CD14-positive monocyte (primary cell): ENCODE data around the gene RCOR2. TPM values are rescaled to one million over a fixed set of nuclear protein-coding genes. Genes with fewer than 3 reads are reported as not detected.

ENCODE experiments used
- DNase-seq, 3 donors: peaks; one replicate each; pipeline ENCODE4 v3.0.0-alpha.2; 2011 to 2022
- H2AFZ ChIP-seq: 2 replicates; pipeline ENCODE4 v1.6.0; 2012; ENCODE audit warnings: mild to moderate bottlenecking, low read depth, low read length, inconsistent platforms; ENCODE audit not compliant: insufficient read depth, poor library complexity, severe bottlenecking
- H3K27ac ChIP-seq, 2 donors: 1 replicate in 1 of 2; 2 replicates in 1 of 2; pipeline ENCODE4 v1.5.1; 2012 to 2013; ENCODE audit warnings: low read length in 2 of 2, control low read depth in 1 of 2, inconsistent platforms in 1 of 2, low read depth in 1 of 2, mild to moderate bottlenecking in 1 of 2
- H3K27me3 ChIP-seq, 2 donors: one replicate each; pipeline versions ENCODE4 v1.6.0 to v1.6.1; 2011 to 2013; ENCODE audit warnings: low read length in 2 of 2; ENCODE audit not compliant: control insufficient read depth in 2 of 2, insufficient read depth in 2 of 2
- H3K36me3 ChIP-seq, 2 donors: replicated peaks in 1 of 2; 1 replicate in 1 of 2; 2 replicates in 1 of 2; pipeline versions ENCODE4 v1.5.1 to v1.6.1; 2012 to 2013; ENCODE audit warnings: low read length in 2 of 2, control low read depth in 1 of 2, inconsistent platforms in 1 of 2, mild to moderate bottlenecking in 1 of 2; ENCODE audit not compliant: insufficient read depth in 2 of 2, control insufficient read depth in 1 of 2
- H3K4me1 ChIP-seq, 2 donors: 1 replicate in 1 of 2; 2 replicates in 1 of 2; pipeline versions ENCODE4 v1.5.1 to v1.6.1; 2012 to 2013; ENCODE audit warnings: low read length in 2 of 2, control low read depth in 1 of 2, inconsistent platforms in 1 of 2, mild to moderate bottlenecking in 1 of 2, moderate library complexity in 1 of 2; ENCODE audit not compliant: insufficient read depth in 2 of 2, control insufficient read depth in 1 of 2
- H3K4me2 ChIP-seq: replicated peaks from 2 replicates; pipeline ENCODE3; 2012; ENCODE audit warnings: low read length, moderate library complexity, mild to moderate bottlenecking; ENCODE audit not compliant: poor library complexity, severe bottlenecking; ENCODE audit errors: extremely low read depth
- H3K4me3 ChIP-seq, 3 experiments: fragments of 200-600 bp in 1 of 3; sonication (generic) in 1 of 3; replicated peaks in 1 of 3; 1 replicate in 2 of 3; 2 replicates in 1 of 3; pipeline ENCODE4 v1.5.1; 2011 to 2013; ENCODE audit warnings: low read length in 3 of 3, mild to moderate bottlenecking in 3 of 3, control low read depth in 2 of 3, low read depth in 2 of 3, inconsistent platforms in 1 of 3, moderate library complexity in 1 of 3
- H3K79me2 ChIP-seq: 2 replicates; pipeline ENCODE4 v1.6.0; 2012; ENCODE audit warnings: mild to moderate bottlenecking, control low read depth, inconsistent platforms, low read length, moderate library complexity; ENCODE audit not compliant: insufficient read depth
- H3K9ac ChIP-seq: 2 replicates; pipeline ENCODE4 v1.6.0; 2017; ENCODE audit warnings: low read length, mild to moderate bottlenecking; ENCODE audit not compliant: insufficient read depth, poor library complexity, severe bottlenecking
- H3K9me3 ChIP-seq, 2 donors: replicated peaks in 1 of 2; 1 replicate in 1 of 2; 2 replicates in 1 of 2; pipeline versions ENCODE4 v1.5.1 to v1.6.1; 2012 to 2013; ENCODE audit warnings: low read length in 2 of 2, control low read depth in 1 of 2; ENCODE audit not compliant: control insufficient read depth in 1 of 2, insufficient read depth in 1 of 2
- H4K20me1 ChIP-seq: 2 replicates; pipeline ENCODE4 v1.6.0; 2012; ENCODE audit warnings: mild to moderate bottlenecking, low read length, control low read depth, moderate library complexity; ENCODE audit not compliant: insufficient read depth
- H3K27ac Mint-ChIP-seq, 7 donors: one replicate each; pipeline ENCODE4 v1.8.0; 2020; ENCODE audit warnings: mild to moderate bottlenecking in 7 of 7, mixed read lengths in 7 of 7, moderate library complexity in 6 of 7, inconsistent platforms in 2 of 7
- H3K27me3 Mint-ChIP-seq, 3 donors: one replicate each; pipeline ENCODE4 v1.8.0; 2021 to 2022; ENCODE audit warnings: low read depth in 3 of 3, mild to moderate bottlenecking in 3 of 3, mixed read lengths in 3 of 3, moderate library complexity in 3 of 3, inconsistent platforms in 1 of 3
- H3K36me3 Mint-ChIP-seq, 2 donors: one replicate each; pipeline ENCODE4 v1.8.0; 2020; ENCODE audit warnings: mixed read lengths in 2 of 2, inconsistent platforms in 1 of 2, mild to moderate bottlenecking in 1 of 2
- H3K4me1 Mint-ChIP-seq: one replicate; pipeline ENCODE4 v1.8.0; 2020; ENCODE audit warnings: mild to moderate bottlenecking, mixed read lengths
- H3K4me3 Mint-ChIP-seq, 2 donors: one replicate each; pipeline ENCODE4 v1.8.0; 2020; ENCODE audit warnings: mild to moderate bottlenecking in 2 of 2, mixed read lengths in 2 of 2, moderate library complexity in 1 of 2
- H3K9me3 Mint-ChIP-seq, 7 donors: one replicate each; pipeline ENCODE4 v1.8.0; 2020 to 2022; ENCODE audit warnings: mixed read lengths in 7 of 7, mild to moderate bottlenecking in 6 of 7, moderate library complexity in 6 of 7, inconsistent platforms in 2 of 7
- CTCF ChIP-seq: fragments of 200-600 bp; IDR thresholded peaks from one replicate; pipeline ENCODE4 v1.8.0; 2022; ENCODE audit warnings: antibody characterized with exemption, mild to moderate bottlenecking
- WGBS: methylation state at CpG from one replicate; pipeline ENCODE4 v1.1.5; 2013; ENCODE audit warnings: missing lambda C conversion rate; ENCODE audit not compliant: insufficient coverage; 5-methylcytosine and 5-hydroxymethylcytosine counted together
- intact Hi-C, 2 donors: fragments of 100-400 bp; cut with micrococcal nuclease; formaldehyde crosslinking; loops; one replicate each; pipeline versions ENCODE4 v1.15.0 to v1.15.1; 2023
- polyA plus RNA-seq, 3 donors: library from polyadenylated mRNA; depleted of rRNA in 1 of 3; unstranded in 2 of 3; stranded (reverse) in 1 of 3; fragments of 300-500 nt in 2 of 3; fragments of >200 nt in 1 of 3; fragmentation: Illumina TruSeq in 2 of 3; gene quantifications; 1 replicate in 2 of 3; 2 replicates in 1 of 3; pipeline ENCODE4 v1.2.3, GENCODE V29; 2012 to 2021

RCOR2 gene
- polyA plus RNA-seq, 3 donors, result not detected

GRCh38 chr11:63942803-63943202, 25.8 kb upstream of the RCOR2 start:
- peaks cover 5 to 8% of the 10 kb centered on the region in 2 donors for H3K36me3 Mint-ChIP-seq
- Histone ChIP-seq H2AFZ (no peak overlapping the region), H3K27me3 (no peaks in the 10 kb centered on the region), H3K27ac (no peak overlapping the region), H3K36me3 (peaks cover 0 to 3% of the 10 kb centered on the region in 2 donors), H3K9me3 (no peaks in the 10 kb centered on the region), H3K9ac (no peak overlapping the region), H3K79me2 (peaks cover 44% of the 10 kb centered on the region), H3K4me1 (peaks cover 35 to 36% of the 10 kb centered on the region in 2 donors), H3K4me2 (no peak overlapping the region), H3K4me3 (no peak overlapping the region), H4K20me1 (peaks cover 4% of the 10 kb centered on the region)
- peaks cover 34% of the 10 kb centered on the region for H3K4me1 Mint-ChIP-seq
- H3K27ac Mint-ChIP-seq, result no peak overlapping the region
- no peaks in the 10 kb centered on the region for H3K9me3 Mint-ChIP-seq
- 100% methylated on average over 1 of the region's 3 CpGs for WGBS
- TF ChIP-seq CTCF, result no peak
- intact Hi-C loops, result loop anchor here (2.0 to 5.0 kb wide), 2 partner anchors 70 to 106 kb away; partner anchors contain the start of gene MARK2 (in 1 of the 2)
- DNase-seq, result no peak
- H3K27me3 Mint-ChIP-seq, result peaks cover 4 to 8% (median 5%) of the 10 kb centered on the region in 3 donors
- no peak overlapping the region for H3K4me3 Mint-ChIP-seq

DNA sequence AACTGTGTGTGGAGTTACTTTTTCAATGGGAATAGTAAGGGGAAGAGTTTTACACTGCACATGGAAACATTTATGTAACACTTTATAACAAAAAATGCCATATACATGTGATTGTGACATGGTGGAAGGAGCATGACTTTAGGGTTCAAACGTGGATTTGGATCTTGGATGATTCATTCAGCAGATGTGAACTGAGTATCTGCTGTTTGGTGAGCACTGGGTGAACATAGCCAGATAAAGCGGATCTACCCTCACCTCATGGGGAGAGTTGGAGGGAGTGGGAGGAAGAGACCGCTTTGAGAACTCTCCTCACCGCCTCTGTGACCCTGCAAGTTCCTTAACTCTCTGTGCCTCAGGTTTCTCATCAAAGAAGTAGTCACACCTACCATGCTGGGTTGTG, 24.9 kb upstream of the RCOR2 start:
- Histone ChIP-seq H3K9me3 (no peaks in the 10 kb centered on the region), H3K4me2 (no peak overlapping the region), H3K4me3 (no peak overlapping the region), H3K27ac (no peak overlapping the region), H3K9ac (no peak overlapping the region), H3K79me2 (peaks cover 44% of the 10 kb centered on the region), H2AFZ (no peak overlapping the region), H3K36me3 (peaks cover 0 to 2% of the 10 kb centered on the region in 2 donors), H3K4me1 (peaks cover 35 to 36% of the 10 kb centered on the region in 2 donors), H4K20me1 (peaks cover 4% of the 10 kb centered on the region), H3K27me3 (no peaks in the 10 kb centered on the region)
- no peak for DNase-seq
- peaks cover 35% of the 10 kb centered on the region for H3K4me1 Mint-ChIP-seq
- WGBS, result no CpG with 5 or more reads among the region's 4 CpGs
- H3K27ac Mint-ChIP-seq, result peak overlapping the region in 1 of 7 donors; percentile 87
- peaks cover 3 to 8% of the 10 kb centered on the region in 2 donors for H3K36me3 Mint-ChIP-seq
- H3K9me3 Mint-ChIP-seq, result no peaks in the 10 kb centered on the region
- no peak overlapping the region for H3K4me3 Mint-ChIP-seq
- no peak for TF ChIP-seq CTCF
- intact Hi-C loops, result loop anchor here (2.0 to 5.0 kb wide), 2 partner anchors 69 to 105 kb away; partner anchors contain the start of gene MARK2 (in 1 of the 2)
- peaks cover 6 to 13% (median 12%) of the 10 kb centered on the region in 3 donors for H3K27me3 Mint-ChIP-seq
